ENCODE results near the gene NTMT1. TPM values are rescaled to one million over a fixed set of nuclear protein-coding genes. Genes with fewer than 3 reads are reported as not detected.
"Not testable (repeated sequence)": the region's sequence is repeated elsewhere in the genome, so short reads cannot be mapped to it uniquely, and the experiment has no call there.

Gene NTMT1
- total RNA-seq, 1 donor from 2014 or later = 30.7 TPM

- no peak for TF ChIP-seq CTCF (IDR thresholded peaks at IDR 0.05; ENCODE audit: unreplicated experiment)
- no peaks in the 10 kb centered on the region for H3K27me3 Mint-ChIP-seq (ENCODE audit: low read depth)
- no peak for DNase-seq (ENCODE audit: low spot score in 2 of 2, unreplicated experiment in 2 of 2)
- H3K27ac Mint-ChIP-seq = no peak overlapping the region
- peaks cover 15% of the 10 kb centered on the region for H3K4me1 Mint-ChIP-seq
- peaks cover 25% of the 10 kb centered on the region for H3K36me3 Mint-ChIP-seq
- H3K4me3 Mint-ChIP-seq = no peak overlapping the region
- H3K9me3 Mint-ChIP-seq = no peaks in the 10 kb centered on the region
Measured at GRCh38 chr9:129633848-129634247, 7.9 kb downstream of the NTMT1 start.

GRCh38 chr9:129635099-129636065, 9.4 kb downstream of the NTMT1 start:
- no peak overlapping the region for H3K4me3 Mint-ChIP-seq
- H3K27ac Mint-ChIP-seq = no peak overlapping the region
- H3K27me3 Mint-ChIP-seq (ENCODE audit: low read depth) = no peaks in the 10 kb centered on the region
- H3K9me3 Mint-ChIP-seq = no peaks in the 10 kb centered on the region
- no peak for TF ChIP-seq CTCF (IDR thresholded peaks at IDR 0.05; ENCODE audit: unreplicated experiment)
- no peak for DNase-seq (ENCODE audit: low spot score in 2 of 2, unreplicated experiment in 2 of 2)
- H3K4me1 Mint-ChIP-seq = peaks cover 24% of the 10 kb centered on the region
- peaks cover 28% of the 10 kb centered on the region for H3K36me3 Mint-ChIP-seq

- H3K4me3 Mint-ChIP-seq; H3K27me3 Mint-ChIP-seq (ENCODE audit: low read depth); H3K9me3 Mint-ChIP-seq: not testable (repeated sequence)
Measured at GRCh38 chr9:129636343-129636742, 10.4 kb downstream of the NTMT1 start.

GRCh38 chr9:129637102-129637501, 11.1 kb downstream of the NTMT1 start:
- no peak for TF ChIP-seq CTCF (IDR thresholded peaks at IDR 0.05; ENCODE audit: unreplicated experiment)
- H3K27me3 Mint-ChIP-seq (ENCODE audit: low read depth) = no peaks in the 10 kb centered on the region
- peaks cover 26% of the 10 kb centered on the region for H3K4me1 Mint-ChIP-seq
- peaks cover 28% of the 10 kb centered on the region for H3K36me3 Mint-ChIP-seq
- H3K27ac Mint-ChIP-seq = no peak overlapping the region
- no peak for DNase-seq (ENCODE audit: low spot score in 2 of 2, unreplicated experiment in 2 of 2)
- H3K9me3 Mint-ChIP-seq = no peaks in the 10 kb centered on the region
- no peak overlapping the region for H3K4me3 Mint-ChIP-seq

More at GRCh38 chr9:129636343-129636742, 10.4 kb downstream of the NTMT1 start:
- not testable (repeated sequence) for DNase-seq (ENCODE audit: low spot score in 2 of 2, unreplicated experiment in 2 of 2); H3K27ac Mint-ChIP-seq
- H3K36me3 Mint-ChIP-seq = peaks cover 28% of the 10 kb centered on the region
- H3K4me1 Mint-ChIP-seq = peaks cover 25% of the 10 kb centered on the region

GRCh38 chr9:129637673-129638439, 11.9 kb downstream of the NTMT1 start:
- Mint-ChIP-seq H3K36me3 (peaks cover 24% of the 10 kb centered on the region), H3K4me3 (no peak overlapping the region), H3K4me1 (peaks cover 26% of the 10 kb centered on the region), H3K27ac (no peak overlapping the region), H3K27me3 (ENCODE audit: low read depth) (no peaks in the 10 kb centered on the region), H3K9me3 (no peaks in the 10 kb centered on the region)
- no peak for DNase-seq (ENCODE audit: low spot score in 2 of 2, unreplicated experiment in 2 of 2)
- TF ChIP-seq CTCF (IDR thresholded peaks at IDR 0.05; ENCODE audit: unreplicated experiment) = no peak

Data from mesothelial cell of epicardium (in vitro differentiated cells).